Thymus (tissue), 11 donors: Measurements from ENCODE around the gene MS4A8. TPM values are rescaled to one million over a fixed set of nuclear protein-coding genes. Genes with fewer than 3 reads are reported as not detected.
"Not testable (repeated sequence)": the region's sequence is repeated elsewhere in the genome, so short reads cannot be mapped to it uniquely, and the experiment has no call there.

Experiments used
- DNase-seq, 9 donors: peaks; one replicate each; pipeline ENCODE4 v3.0.0-alpha.2; 2013; ENCODE audit warnings: low spot score in 9 of 9, low read depth in 6 of 9, missing footprints in 1 of 9
- H3K27ac ChIP-seq, 2 donors: one replicate each; pipeline ENCODE4 v1.5.1; 2013; ENCODE audit warnings: control low read depth in 1 of 2, low read depth in 1 of 2, low read length in 1 of 2, mild to moderate bottlenecking in 1 of 2, moderate library complexity in 1 of 2
- H3K27me3 ChIP-seq, 2 donors: one replicate each; pipeline ENCODE4 v1.5.1; 2013; ENCODE audit warnings: low read length in 1 of 2; ENCODE audit not compliant: control insufficient read depth in 2 of 2, insufficient read depth in 1 of 2
- H3K36me3 ChIP-seq, 2 donors: one replicate each; pipeline ENCODE4 v1.5.1; 2013; ENCODE audit warnings: low read length in 1 of 2, mild to moderate bottlenecking in 1 of 2, moderate library complexity in 1 of 2; ENCODE audit not compliant: control insufficient read depth in 2 of 2, insufficient read depth in 2 of 2
- H3K4me1 ChIP-seq, 2 donors: one replicate each; pipeline ENCODE4 v1.5.1; 2013; ENCODE audit warnings: low read length in 2 of 2; ENCODE audit not compliant: control insufficient read depth in 2 of 2, insufficient read depth in 2 of 2
- H3K4me3 ChIP-seq, 2 donors: one replicate each; pipeline ENCODE4 v1.5.1; 2013; ENCODE audit warnings: low read length in 2 of 2, control low read depth in 1 of 2, mild to moderate bottlenecking in 1 of 2
- H3K9me3 ChIP-seq, 2 donors: one replicate each; pipeline ENCODE4 v1.5.1; 2013; ENCODE audit warnings: low read length in 1 of 2, mild to moderate bottlenecking in 1 of 2; ENCODE audit not compliant: control insufficient read depth in 2 of 2, insufficient read depth in 1 of 2
- WGBS: extraction: QIAGEN DNeasy Blood & Tissue Kit; methylation state at CpG from one replicate; pipeline ENCODE4 v1.1.7; 2013; 5-methylcytosine and 5-hydroxymethylcytosine counted together
- polyA plus RNA-seq: library from polyadenylated mRNA; stranded (reverse); fragments of 200-250 nt; gene quantifications from one replicate; pipeline ENCODE4 v1.2.3, GENCODE V29; 2013
- total RNA-seq: library from RNA; stranded (reverse); fragments of 120-200 nt; gene quantifications from one replicate; pipeline ENCODE4 v1.2.4, GENCODE V29; 2013
- donor health status: healthy.

The MS4A8 gene
- total and polyA plus RNA-seq, 2 donors: 0.14 to 0.98 TPM

GRCh38 chr11:60699936-60700335 is 524 bp downstream of the MS4A8 start:
- no peaks in the 10 kb centered on the region for H3K27me3 ChIP-seq
- WGBS: 96% methylated on average over 5 of the region's 5 CpGs
- no peak for DNase-seq
- H3K27ac ChIP-seq: no peak overlapping the region
- no peaks in the 10 kb centered on the region for H3K4me1 ChIP-seq
- H3K4me3 ChIP-seq: no peak overlapping the region
- H3K36me3 ChIP-seq: no peaks in the 10 kb centered on the region
- no peaks in the 10 kb centered on the region for H3K9me3 ChIP-seq

GRCh38 chr11:60700689-60701468 is 1.5 kb downstream of the MS4A8 start:
- DNase-seq: peak in 4 of 9 donors; percentile 1 to 24 (median 10)
- Histone ChIP-seq H3K27me3 (no peaks in the 10 kb centered on the region), H3K4me3 (no peak overlapping the region), H3K27ac (no peak overlapping the region), H3K36me3 (no peaks in the 10 kb centered on the region), H3K9me3 (no peaks in the 10 kb centered on the region), H3K4me1 (no peaks in the 10 kb centered on the region)
- WGBS: 85% methylated on average over 14 of the region's 14 CpGs

- WGBS: 90% methylated on average over 4 of the region's 4 CpGs
- no peak for DNase-seq
- Histone ChIP-seq H3K4me1 (no peaks in the 10 kb centered on the region), H3K27ac (no peak overlapping the region), H3K36me3 (no peaks in the 10 kb centered on the region), H3K9me3 (no peaks in the 10 kb centered on the region), H3K27me3 (no peaks in the 10 kb centered on the region), H3K4me3 (no peak overlapping the region)
These were observed 2.0 kb downstream of the MS4A8 start for GRCh38 chr11:60701469-60701818.

- Histone ChIP-seq H3K27ac (no peak overlapping the region), H3K36me3 (no peaks in the 10 kb centered on the region), H3K4me3 (no peak overlapping the region), H3K4me1 (no peaks in the 10 kb centered on the region), H3K27me3 (no peaks in the 10 kb centered on the region), H3K9me3 (no peaks in the 10 kb centered on the region)
- WGBS: 95% methylated on average over 12 of the region's 12 CpGs
- no peak for DNase-seq
These were observed 4.0 kb downstream of the MS4A8 start for GRCh38 chr11:60703374-60703773.

- H3K36me3 ChIP-seq: no peaks in the 10 kb centered on the region
- 96% methylated on average over 5 of the region's 5 CpGs for WGBS
- DNase-seq: no peak
- peaks cover 0 to 3% of the 10 kb centered on the region in 2 donors for H3K27me3 ChIP-seq
- H3K4me3 ChIP-seq: no peak overlapping the region
- H3K4me1 ChIP-seq: no peaks in the 10 kb centered on the region
- H3K27ac ChIP-seq: no peak overlapping the region
- no peaks in the 10 kb centered on the region for H3K9me3 ChIP-seq
These were observed 6.5 kb downstream of the MS4A8 start for GRCh38 chr11:60705895-60706294.

GRCh38 chr11:60706931-60707330 is 7.5 kb downstream of the MS4A8 start:
- Histone ChIP-seq H3K27ac (no peak overlapping the region), H3K4me3 (no peak overlapping the region), H3K36me3 (no peaks in the 10 kb centered on the region), H3K27me3 (peaks cover 0 to 3% of the 10 kb centered on the region in 2 donors), H3K9me3 (no peaks in the 10 kb centered on the region), H3K4me1 (no peaks in the 10 kb centered on the region)
- WGBS: 90% methylated on average over 5 of the region's 5 CpGs
- DNase-seq: no peak

- 94% methylated on average over 4 of the region's 4 CpGs for WGBS
- Histone ChIP-seq H3K27ac (no peak overlapping the region), H3K36me3 (no peaks in the 10 kb centered on the region), H3K4me3 (no peak overlapping the region), H3K4me1 (no peaks in the 10 kb centered on the region), H3K27me3 (peaks cover 0 to 3% of the 10 kb centered on the region in 2 donors), H3K9me3 (no peaks in the 10 kb centered on the region)
- no peak for DNase-seq
These were observed 11.1 kb downstream of the MS4A8 start for GRCh38 chr11:60710482-60710881.

GRCh38 chr11:60711276-60711675 is 11.9 kb downstream of the MS4A8 start:
- Histone ChIP-seq H3K27ac (no peak overlapping the region), H3K36me3 (no peaks in the 10 kb centered on the region), H3K9me3 (no peaks in the 10 kb centered on the region), H3K4me3 (no peak overlapping the region), H3K4me1 (no peaks in the 10 kb centered on the region), H3K27me3 (peaks cover 0 to 3% of the 10 kb centered on the region in 2 donors)
- DNase-seq: no peak
- WGBS: 93% methylated on average over 4 of the region's 4 CpGs

- 76% methylated on average over 6 of the region's 6 CpGs for WGBS
- DNase-seq: not testable (repeated sequence)
These were observed 14.0 kb downstream of the MS4A8 start for GRCh38 chr11:60713423-60713822.

More at GRCh38 chr11:60713423-60713822, 14.0 kb downstream of the MS4A8 start:
- not testable (repeated sequence) for H3K4me3 ChIP-seq, H3K4me1 ChIP-seq, H3K27ac ChIP-seq, H3K27me3 ChIP-seq, H3K36me3 ChIP-seq, H3K9me3 ChIP-seq
